HepG2 (cell line): ENCODE measurements around the gene COMP. TPM values are rescaled to one million over a fixed set of nuclear protein-coding genes. Genes with fewer than 3 reads are reported as not detected.

Source experiments
- AHDC1 ChIP-seq: sonication (generic); formaldehyde crosslinking; IDR thresholded peaks from 2 replicates; pipeline ENCODE4 v1.5.1; 2020; ENCODE audit warnings: mild to moderate bottlenecking, missing genetic modification reagents, borderline replicate concordance
- HHEX ChIP-seq: IDR thresholded peaks from 2 replicates; pipeline ENCODE4 v1.6.1; 2016; ENCODE audit warnings: control low read depth
- KDM5B ChIP-seq: sonication (generic); formaldehyde crosslinking; IDR thresholded peaks from 2 replicates; pipeline ENCODE4 v1.4.0; 2020; ENCODE audit warnings: missing genetic modification reagents, mild to moderate bottlenecking, borderline replicate concordance
- PAWR ChIP-seq: sonication (generic); formaldehyde crosslinking; IDR thresholded peaks from 2 replicates; pipeline ENCODE4 v1.4.0; 2020; ENCODE audit warnings: missing genetic modification reagents, mild to moderate bottlenecking, borderline replicate concordance
- PCBP2 ChIP-seq: fragments of 200-400 bp; formaldehyde crosslinking; optimal IDR thresholded peaks from 2 replicates; pipeline ENCODE3; 2018; ENCODE audit warnings: low read length, low read depth; ENCODE audit not compliant: poor library complexity, severe bottlenecking
- SOX6 ChIP-seq, 2 experiments: fragments of 450-650 bp in 1 of 2; sonication (generic) in 1 of 2; formaldehyde crosslinking in 1 of 2; IDR thresholded peaks; 2 replicates each; pipeline versions ENCODE4 v1.4.0 to v1.6.1; 2017 to 2020; ENCODE audit warnings: antibody characterized with exemption in 1 of 2, mild to moderate bottlenecking in 1 of 2, missing genetic modification reagents in 1 of 2
- TARDBP ChIP-seq: sonication (generic); formaldehyde crosslinking; IDR thresholded peaks from 2 replicates; pipeline ENCODE4 v1.8.0; 2022; ENCODE audit warnings: mild to moderate bottlenecking, missing genetic modification reagents
- ZHX2 ChIP-seq, 2 experiments: sonication (generic) in 1 of 2; formaldehyde crosslinking in 1 of 2; IDR thresholded peaks; 2 replicates each; pipeline versions ENCODE4 v1.6.1 to v1.9.0; 2014 to 2022; ENCODE audit warnings: antibody characterized with exemption in 1 of 2, borderline replicate concordance in 1 of 2, inconsistent platforms in 1 of 2, low read depth in 1 of 2, missing genetic modification reagents in 1 of 2
- ZNF136 ChIP-seq: sonication (generic); formaldehyde crosslinking; IDR thresholded peaks from 2 replicates; pipeline ENCODE4 v1.8.1; 2022; ENCODE audit warnings: low read depth, mild to moderate bottlenecking, moderate library complexity, missing genetic modification reagents
- ZNF503 ChIP-seq: sonication (generic); formaldehyde crosslinking; IDR thresholded peaks from 2 replicates; pipeline ENCODE4 v1.4.0; 2020; ENCODE audit warnings: missing genetic modification reagents
- ZNF770 ChIP-seq: sonication (generic); formaldehyde crosslinking; IDR thresholded peaks from 2 replicates; pipeline ENCODE4 v1.5.0; 2020; ENCODE audit warnings: mild to moderate bottlenecking, missing genetic modification reagents
- ZNF775 ChIP-seq: sonication (generic); formaldehyde crosslinking; IDR thresholded peaks from 2 replicates; pipeline ENCODE4 v1.4.0; 2020; ENCODE audit warnings: missing genetic modification reagents, mild to moderate bottlenecking, moderate library complexity, borderline replicate concordance
- polyA plus RNA-seq, 8 experiments: library from polyadenylated mRNA; depleted of rRNA in 3 of 8; stranded (reverse) in 7 of 8; unstranded in 1 of 8; fragments of >200 nt; fragmentation: Illumina TruSeq in 4 of 8; extraction: Trizol in 4 of 8; gene quantifications; 2 replicates each; pipeline versions ENCODE4 v1.2.1 to v1.2.3, GENCODE V29; 2011 to 2016; ENCODE audit warnings: low read depth in 4 of 8, missing spikeins in 1 of 8, mixed read lengths in 1 of 8; ENCODE audit not compliant: insufficient read depth in 1 of 8
- total RNA-seq, 5 experiments: library from RNA; depleted of rRNA; stranded (reverse); fragments of >200 nt; fragmentation: Illumina TruSeq; extraction: Trizol; gene quantifications; 2 replicates each; pipeline ENCODE4 v1.2.3, GENCODE V29; 2016; ENCODE audit warnings: low read depth in 1 of 5

The COMP gene
- total and polyA plus RNA-seq, 2 of the 13 experiments (the other 11 are each of a cell fraction or from before 2014, with no cell fraction given): 0.04 to 0.13 TPM

- TF ChIP-seq ZHX2 (IDR thresholded peaks at IDR 0.05; ENCODE audit: low read depth) (no peak), ZHX2 (CRISPR knock-in tag; IDR thresholded peaks at IDR 0.05; ENCODE audit: borderline replicate concordance) (no peak), ZNF770 (CRISPR knock-in tag) (peak; percentile 70), ZNF136 (CRISPR knock-in tag) (no peak), HHEX (CRISPR knock-in tag) (no peak), ZNF503 (CRISPR knock-in tag) (no peak), TARDBP (CRISPR knock-in tag) (0 out of 2 replicates have a peak, but pooled peaks have one; percentile 45), KDM5B (CRISPR knock-in tag) (0 out of 2 replicates have a peak, but pooled peaks have one; percentile 27), AHDC1 (CRISPR knock-in tag) (no peak), PAWR (CRISPR knock-in tag) (0 out of 2 replicates have a peak, but pooled peaks have one; percentile 49), ZNF775 (no peak), PCBP2 (no peak), SOX6 (IDR thresholded peaks at IDR 0.05) (no peak), SOX6 (CRISPR knock-in tag; IDR thresholded peaks at IDR 0.05) (peak; percentile 66)
Observed at GRCh38 chr19:18804139-18804601, 13.1 kb upstream of the COMP start (continued).
